Measurements from ENCODE around the gene ARL3.
A peak's percentile ranks its signal among the peaks of the same experiment; 100 is the strongest.
"Not testable (repeated sequence)": the region's sequence is repeated elsewhere in the genome, so short reads cannot be mapped to it uniquely, and the experiment has no call there.

ARL3 gene

GRCh38 chr10:102735065-102735562 is 20.9 kb upstream of the ARL3 start:
- no peak for DNase-seq

- no peak for DNase-seq
These were observed 18.5 kb upstream of the ARL3 start for GRCh38 chr10:102732661-102733060.

GRCh38 chr10:102731222-102731800 is 17.1 kb upstream of the ARL3 start:
- DNase-seq, result no peak

GRCh38 chr10:102729029-102730026 is 15.1 kb upstream of the ARL3 start:
- DNase-seq, result peak; percentile 33 to 48

- no peak for DNase-seq
These were observed 13.0 kb upstream of the ARL3 start for GRCh38 chr10:102727037-102727818.

GRCh38 chr10:102726274-102726673 is 12.1 kb upstream of the ARL3 start:
- DNase-seq, result no peak

GRCh38 chr10:102723989-102724388 is 9.8 kb upstream of the ARL3 start:
- no peak for DNase-seq

- DNase-seq, result no peak
These were observed 7.8 kb upstream of the ARL3 start for GRCh38 chr10:102721954-102722353.

GRCh38 chr10:102720775-102721301 is 6.6 kb upstream of the ARL3 start:
- no peak for DNase-seq

- no peak for DNase-seq
These were observed 6.1 kb upstream of the ARL3 start for GRCh38 chr10:102720337-102720736.

- DNase-seq, result no peak
These were observed 4.0 kb upstream of the ARL3 start for GRCh38 chr10:102718220-102718619.

- DNase-seq, result not testable (repeated sequence)
These were observed 2.8 kb upstream of the ARL3 start for GRCh38 chr10:102716900-102717565.

GRCh38 chr10:102715880-102716279 is 1.7 kb upstream of the ARL3 start:
- no peak for DNase-seq

- DNase-seq, result peak; percentile 39 to 42
These were observed 641 bp upstream of the ARL3 start, which contains the start of gene SFXN2 for GRCh38 chr10:102714621-102715455. Gene SFXN2, plus strand, starts transcription at chr10:102714636. Its CDS starts 12,001 bp downstream, at chr10:102726637.

- DNase-seq, result peak in 1 of 2 experiments; percentile 48
These were observed 721 bp downstream of the ARL3 start for GRCh38 chr10:102713539-102713813.

GRCh38 chr10:102712843-102713538 is 1.2 kb downstream of the ARL3 start:
- DNase-seq, result no peak

- DNase-seq, result no peak
These were observed 2.1 kb downstream of the ARL3 start for GRCh38 chr10:102712089-102712488.

- no peak for DNase-seq
These were observed 3.6 kb downstream of the ARL3 start for GRCh38 chr10:102710609-102711008.

GRCh38 chr10:102705531-102705930 is 8.7 kb downstream of the ARL3 start:
- DNase-seq, result no peak

GRCh38 chr10:102704915-102705314 is 9.3 kb downstream of the ARL3 start:
- no peak for DNase-seq

GRCh38 chr10:102702742-102703141 is 11.5 kb downstream of the ARL3 start:
- no peak for DNase-seq
